HepG2 (cell line): ENCODE data around the gene RIPK3.

ENCODE experiments used
- CREB1 ChIP-seq, 2 experiments: fragments of 450-650 bp in 1 of 2; IDR thresholded peaks; 2 replicates each; pipeline ENCODE4 v1.6.1; 2016 to 2017; ENCODE audit warnings: control low read depth in 1 of 2, mild to moderate bottlenecking in 1 of 2, missing compliant biosample characterization in 1 of 2, missing genetic modification characterization in 1 of 2
- TF ChIP-seq, protein P1 (sequence below): sonication (generic); formaldehyde crosslinking; IDR thresholded peaks from 2 replicates; pipeline ENCODE4 v1.8.0; 2022; ENCODE audit warnings: low read depth, missing genetic modification reagents

DNA sequence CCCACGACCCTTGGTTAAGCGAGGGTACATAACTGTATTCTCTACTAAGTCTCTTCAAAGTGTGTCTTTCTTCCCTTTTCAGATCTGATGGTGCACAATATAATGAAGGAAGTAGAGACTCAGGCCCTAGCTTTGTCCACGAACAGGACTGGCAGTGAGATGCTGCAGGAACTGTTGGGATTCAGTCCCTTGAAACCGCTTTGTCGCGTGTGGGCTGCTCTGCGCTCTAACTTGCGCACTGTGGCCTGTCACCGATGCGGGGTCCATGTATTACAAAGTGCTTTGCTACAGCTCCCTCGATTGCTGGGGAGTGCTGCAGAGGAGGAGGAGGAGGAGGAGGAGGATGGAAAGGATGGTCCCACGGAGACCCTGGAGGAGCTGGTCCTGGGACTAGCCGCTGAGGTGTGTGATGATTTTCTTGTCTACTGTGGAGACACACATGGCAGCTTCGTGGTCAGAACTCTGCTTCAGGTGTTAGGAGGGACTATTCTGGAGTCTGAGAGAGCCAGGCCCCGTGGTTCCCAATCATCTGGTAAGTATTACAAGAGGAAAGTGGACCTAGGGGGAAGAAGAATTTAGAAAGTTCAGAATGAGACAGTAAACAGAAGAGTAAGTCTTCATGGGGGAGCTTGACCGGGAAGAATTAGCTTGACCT lies 39.3 kb downstream of the RIPK3 start:
- TF ChIP-seq CREB1 (IDR thresholded peaks at IDR 0.05) (no peak), CREB1 (CRISPR knock-in tag; IDR thresholded peaks at IDR 0.05) (no peak)
- TF ChIP-seq, protein P1, sequence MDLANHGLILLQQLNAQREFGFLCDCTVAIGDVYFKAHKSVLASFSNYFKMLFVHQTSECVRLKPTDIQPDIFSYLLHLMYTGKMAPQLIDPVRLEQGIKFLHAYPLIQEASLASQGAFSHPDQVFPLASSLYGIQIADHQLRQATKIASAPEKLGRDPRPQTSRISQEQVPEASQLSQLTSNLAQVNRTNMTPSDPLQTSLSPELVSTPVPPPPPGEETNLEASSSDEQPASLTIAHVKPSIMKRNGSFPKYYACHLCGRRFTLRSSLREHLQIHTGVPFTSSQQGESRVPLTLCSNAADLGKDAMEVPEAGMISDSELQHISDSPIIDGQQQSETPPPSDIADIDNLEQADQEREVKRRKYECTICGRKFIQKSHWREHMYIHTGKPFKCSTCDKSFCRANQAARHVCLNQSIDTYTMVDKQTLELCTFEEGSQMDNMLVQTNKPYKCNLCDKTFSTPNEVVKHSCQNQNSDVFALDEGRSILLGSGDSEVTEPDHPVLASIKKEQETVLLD: no peak
